Measurements from ENCODE around the gene KCNJ9. TPM values are rescaled to one million over a fixed set of nuclear protein-coding genes. Genes with fewer than 3 reads are reported as not detected.
"Not testable (repeated sequence)": the region's sequence is repeated elsewhere in the genome, so short reads cannot be mapped to it uniquely, and the experiment has no call there.

KCNJ9 gene
- total RNA-seq, 3 donors from 2014 or later = not detected

DNA sequence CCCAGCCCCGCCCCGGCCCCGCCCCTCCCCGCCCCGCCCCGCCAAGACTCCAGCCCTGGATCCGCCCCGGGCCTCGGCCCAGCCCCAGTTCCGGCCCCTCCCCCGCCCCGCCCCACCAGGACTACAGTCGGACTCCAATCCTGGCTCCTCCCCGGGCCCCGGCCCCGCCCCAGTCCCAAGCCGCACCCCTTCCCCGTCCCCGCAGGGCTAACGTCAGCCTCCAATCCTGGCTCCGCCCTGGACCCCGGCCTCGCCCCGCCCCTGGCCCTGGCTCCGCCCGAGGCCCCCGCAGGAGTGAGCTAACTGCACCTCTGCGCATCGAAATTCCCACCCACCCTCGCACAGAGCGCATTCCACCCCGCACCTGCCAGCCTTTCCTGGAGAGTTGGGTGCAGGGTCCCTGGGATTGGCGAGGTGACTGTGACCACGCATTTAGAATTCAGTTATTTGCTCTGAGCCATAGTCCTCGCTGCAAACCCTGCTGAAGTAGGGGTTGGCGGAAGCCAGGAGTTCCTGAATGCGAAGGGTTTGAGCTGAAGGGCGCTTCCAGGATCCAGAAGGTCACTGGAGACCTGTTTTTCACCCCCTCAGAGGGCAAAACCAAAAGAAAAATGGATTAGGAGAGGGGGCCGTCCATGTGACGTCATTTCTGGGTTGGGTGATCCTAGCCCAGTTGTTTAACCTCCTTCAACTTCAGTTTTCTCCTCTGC, 17.7 kb downstream of the KCNJ9 start:
- ATAC-seq = peak; percentile 90 to 91
- peaks cover 61% of the 10 kb centered on the region for H3K4me1 Mint-ChIP-seq (ENCODE audit: low read depth)
- H3K27me3 Mint-ChIP-seq (ENCODE audit: low read depth) = no peaks in the 10 kb centered on the region
- H3K9me3 Mint-ChIP-seq = no peaks in the 10 kb centered on the region
- peak; percentile 99 for DNase-seq
- peak overlapping the region; percentile 73 for H3K4me3 Mint-ChIP-seq
- peaks cover 5% of the 10 kb centered on the region for H3K36me3 Mint-ChIP-seq (ENCODE audit: insufficient read depth)

DNA sequence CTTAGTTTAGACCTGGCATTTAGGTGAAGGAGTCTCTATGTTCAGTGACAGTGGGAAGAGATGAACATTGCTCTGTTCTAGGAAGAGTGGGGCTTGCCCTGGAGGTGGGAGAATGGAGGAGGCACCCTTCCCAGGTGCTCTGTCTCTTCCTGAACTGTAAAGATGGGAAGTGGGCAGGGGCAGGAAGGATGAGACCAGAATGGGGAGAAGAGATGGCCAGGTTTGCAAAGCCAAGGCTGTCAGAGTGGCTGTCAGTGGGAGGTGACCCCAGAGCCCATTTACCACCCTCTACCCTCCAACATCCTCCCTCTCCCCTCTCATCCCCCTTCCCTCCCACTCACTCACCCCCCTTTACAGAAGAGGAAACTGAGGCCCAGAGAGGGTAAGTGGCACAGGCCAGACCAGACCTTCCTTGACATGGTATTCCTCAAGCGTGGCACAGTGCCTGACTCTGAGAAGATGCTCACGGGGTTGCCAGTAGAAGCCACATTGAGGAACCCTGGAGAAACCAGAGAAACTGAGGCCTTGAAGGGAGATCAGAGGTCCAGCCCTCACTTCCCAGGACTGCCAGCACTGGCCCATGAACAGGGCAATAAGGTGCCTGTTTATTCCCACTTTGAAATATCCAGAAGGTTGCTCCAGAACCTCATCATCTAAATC, 18.5 kb downstream of the KCNJ9 start:
- ATAC-seq = no peak
- Mint-ChIP-seq H3K4me3 (peak overlapping the region; percentile 73), H3K4me1 (ENCODE audit: low read depth) (peaks cover 58% of the 10 kb centered on the region), H3K27me3 (ENCODE audit: low read depth) (no peaks in the 10 kb centered on the region), H3K9me3 (no peaks in the 10 kb centered on the region), H3K36me3 (ENCODE audit: insufficient read depth) (no peaks in the 10 kb centered on the region)
- no peak for DNase-seq

DNA sequence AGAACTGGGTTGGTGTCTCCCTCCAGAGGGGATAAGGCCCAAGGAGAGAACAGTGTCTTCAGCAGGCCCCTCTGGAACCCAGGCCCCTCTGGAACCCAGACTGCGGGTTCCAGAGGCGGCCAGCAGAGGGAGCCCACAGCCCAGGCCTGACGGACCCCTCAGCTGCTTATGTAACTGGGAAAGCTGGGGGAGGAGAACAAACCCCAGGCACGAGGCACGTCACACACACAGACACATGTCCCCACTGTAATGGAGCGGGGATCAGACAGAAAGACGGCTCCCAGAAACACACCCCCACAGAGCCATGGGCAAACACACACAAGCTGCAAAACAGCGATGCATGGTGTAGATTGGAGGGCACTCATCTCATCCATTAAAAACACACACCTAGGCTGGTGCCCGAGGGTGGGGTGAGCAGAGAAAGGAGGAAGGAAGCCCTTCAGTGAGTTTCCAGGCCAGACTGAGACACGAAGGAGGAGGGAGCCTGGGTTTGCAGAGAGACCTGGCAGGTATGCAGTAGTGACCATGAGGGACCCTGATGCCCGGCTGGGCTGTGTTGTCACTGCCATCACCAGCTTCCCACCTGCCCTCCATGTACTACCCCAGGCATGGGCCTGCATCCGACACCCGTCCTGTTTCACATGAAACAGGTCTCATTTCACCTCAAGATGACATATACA, 19.8 kb downstream of the KCNJ9 start:
- H3K4me3 Mint-ChIP-seq = no peak overlapping the region
- no peaks in the 10 kb centered on the region for H3K27me3 Mint-ChIP-seq (ENCODE audit: low read depth)
- no peaks in the 10 kb centered on the region for H3K9me3 Mint-ChIP-seq
- DNase-seq (peak; percentile 70), ATAC-seq (peak; percentile 15 to 20)
- no peaks in the 10 kb centered on the region for H3K36me3 Mint-ChIP-seq (ENCODE audit: insufficient read depth)
- peaks cover 49% of the 10 kb centered on the region for H3K4me1 Mint-ChIP-seq (ENCODE audit: low read depth)

DNA sequence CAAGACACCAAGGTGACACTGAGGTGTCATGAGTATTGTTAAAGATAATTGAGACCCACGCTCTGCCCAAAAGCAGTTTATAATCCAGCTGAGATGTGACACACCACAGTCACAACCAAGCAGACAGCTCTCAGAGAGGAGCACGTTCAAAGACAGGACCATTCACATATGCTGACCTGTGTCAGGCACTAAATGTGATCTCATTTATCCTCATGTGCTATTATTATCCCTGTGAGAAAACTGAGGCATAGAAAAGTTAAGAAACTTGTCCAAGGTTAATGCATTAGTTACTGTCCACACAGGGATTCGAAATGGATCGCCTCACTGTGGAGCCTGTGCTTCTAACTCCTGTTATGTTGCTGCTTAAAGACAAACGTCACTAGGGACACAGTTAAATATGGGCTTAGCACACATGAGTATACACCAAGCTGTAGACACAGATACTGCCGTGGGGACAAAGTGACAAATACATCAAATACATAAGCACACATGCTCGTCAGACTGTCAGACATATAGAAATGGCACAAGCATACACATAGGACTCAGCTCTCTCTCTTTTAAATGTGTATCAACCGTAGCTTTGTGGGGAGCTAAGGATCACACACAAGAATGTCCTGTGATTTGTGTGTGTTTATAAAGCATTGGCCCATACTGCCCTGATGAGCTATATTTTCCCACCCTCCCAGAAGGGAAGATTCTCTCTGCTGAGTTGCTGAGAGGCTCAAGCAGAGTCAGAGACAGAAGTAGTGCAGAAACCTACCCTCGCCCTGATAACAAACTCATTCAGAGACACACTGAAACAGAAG, 20.6 kb downstream of the KCNJ9 start:
- ATAC-seq = no peak

DNA sequence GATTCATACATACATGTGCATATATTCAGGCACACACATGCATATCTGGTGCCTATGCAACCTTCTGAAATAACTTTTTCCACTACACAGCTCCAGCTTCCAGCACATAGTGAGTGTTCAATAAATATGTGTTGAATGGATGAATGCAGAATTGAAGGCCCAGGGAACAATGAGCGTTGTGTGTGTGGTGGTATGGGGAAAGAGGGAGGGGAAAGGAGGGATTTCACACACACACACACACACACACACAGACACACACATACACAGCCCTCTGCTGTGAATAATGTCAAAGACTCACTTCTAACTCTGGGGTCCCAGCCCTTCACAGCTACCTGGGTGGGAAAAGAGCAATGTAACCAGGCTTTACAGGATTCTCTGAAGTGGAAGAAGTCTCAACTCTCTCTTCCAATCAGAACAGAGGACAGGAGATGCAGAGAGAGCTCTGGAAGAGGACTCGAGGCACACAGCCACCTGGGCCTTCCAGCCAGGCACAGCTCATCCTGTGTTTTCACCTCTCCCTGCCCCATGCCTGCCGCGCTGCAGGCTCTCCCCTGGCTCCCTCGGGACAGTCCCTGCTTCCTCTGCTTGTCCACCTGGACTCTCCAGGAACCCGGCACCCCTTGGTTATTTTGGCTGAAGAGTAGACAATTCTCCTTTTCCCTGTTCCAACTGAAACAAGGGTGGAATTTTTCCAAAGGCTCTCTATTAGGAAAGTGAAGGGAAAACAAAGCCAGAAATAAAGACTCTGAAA, 22.5 kb downstream of the KCNJ9 start:
- no peaks in the 10 kb centered on the region for H3K27me3 Mint-ChIP-seq (ENCODE audit: low read depth)
- H3K4me1 Mint-ChIP-seq (ENCODE audit: low read depth) = peaks cover 31% of the 10 kb centered on the region
- H3K9me3 Mint-ChIP-seq = no peaks in the 10 kb centered on the region
- no peak for DNase-seq
- H3K4me3 Mint-ChIP-seq = no peak overlapping the region
- no peak for ATAC-seq
- H3K36me3 Mint-ChIP-seq (ENCODE audit: insufficient read depth) = no peaks in the 10 kb centered on the region

More for the DNA sequence above, 20.6 kb downstream of the KCNJ9 start:
- no peaks in the 10 kb centered on the region for H3K36me3 Mint-ChIP-seq (ENCODE audit: insufficient read depth)
- H3K4me3 Mint-ChIP-seq = no peak overlapping the region
- peaks cover 42% of the 10 kb centered on the region for H3K4me1 Mint-ChIP-seq (ENCODE audit: low read depth)
- H3K9me3 Mint-ChIP-seq = no peaks in the 10 kb centered on the region
- DNase-seq = no peak
- H3K27me3 Mint-ChIP-seq (ENCODE audit: low read depth) = no peaks in the 10 kb centered on the region

DNA sequence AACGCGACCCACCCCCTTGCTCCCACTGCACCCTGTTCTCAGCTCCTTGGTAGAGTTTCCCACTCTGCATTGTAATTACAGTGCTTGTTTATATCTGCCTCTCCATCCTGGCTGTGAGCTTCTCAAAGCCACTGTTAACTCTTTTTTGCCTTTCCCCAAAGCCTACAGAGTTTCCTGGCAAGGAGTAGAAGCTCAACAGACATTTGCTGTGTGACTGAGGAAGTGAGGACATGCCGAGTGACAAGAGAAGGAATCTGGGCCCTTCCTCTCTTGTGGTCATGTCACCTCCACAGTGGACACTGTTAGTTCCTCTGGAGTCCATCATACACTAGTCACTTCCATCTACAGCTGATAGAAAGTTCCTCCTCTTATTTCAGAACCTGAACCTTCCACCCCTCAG, 23.1 kb downstream of the KCNJ9 start:
- Mint-ChIP-seq H3K9me3 (no peaks in the 10 kb centered on the region), H3K4me3 (no peak overlapping the region), H3K27me3 (ENCODE audit: low read depth) (no peaks in the 10 kb centered on the region), H3K36me3 (ENCODE audit: insufficient read depth) (no peaks in the 10 kb centered on the region), H3K4me1 (ENCODE audit: low read depth) (peaks cover 26% of the 10 kb centered on the region)
- DNase-seq = no peak
- ATAC-seq = no peak

DNA sequence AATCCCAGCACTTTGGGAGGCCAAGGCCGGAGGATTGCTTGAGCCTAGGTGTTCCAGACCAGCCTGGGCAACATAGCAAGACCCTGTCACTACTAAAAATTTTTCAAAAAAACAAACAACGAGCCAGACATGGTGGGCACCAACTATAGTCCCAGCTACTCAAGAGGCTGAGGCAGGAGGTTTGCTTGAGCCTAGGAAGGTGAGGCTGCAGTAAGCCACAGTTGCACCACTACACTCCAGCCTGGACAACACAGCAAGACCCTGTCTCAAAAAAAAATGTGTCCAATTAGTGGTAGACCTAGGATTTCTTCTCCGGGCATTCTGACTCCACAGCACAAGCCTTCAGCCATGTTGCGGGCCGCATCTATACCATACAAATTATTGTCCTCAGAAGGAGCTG, 23.8 kb downstream of the KCNJ9 start:
- peaks cover 21% of the 10 kb centered on the region for H3K4me1 Mint-ChIP-seq (ENCODE audit: low read depth)

DNA sequence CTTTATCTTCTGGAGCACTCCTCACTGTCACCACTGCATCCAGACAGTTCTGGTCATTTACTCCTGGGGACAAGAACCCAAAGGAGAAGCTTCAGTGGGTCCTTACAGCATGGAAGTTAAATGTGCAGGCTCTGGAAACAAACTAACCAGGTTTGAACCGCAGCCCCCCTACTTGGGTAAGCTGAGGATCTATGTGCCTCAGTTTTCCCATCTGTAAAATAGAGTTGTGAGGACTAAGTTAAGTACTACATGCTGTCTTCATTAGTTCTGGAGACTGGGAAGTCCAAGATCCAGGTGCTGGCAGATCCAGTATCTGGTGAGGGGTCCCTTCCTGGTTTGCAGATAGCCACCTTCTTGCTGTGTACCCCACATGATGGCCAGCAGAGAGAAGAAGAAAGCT, 26.2 kb downstream of the KCNJ9 start:
- H3K36me3 Mint-ChIP-seq (ENCODE audit: insufficient read depth) = no peaks in the 10 kb centered on the region

More for the DNA sequence above, 23.8 kb downstream of the KCNJ9 start:
- ATAC-seq (no peak), DNase-seq (no peak)
- Mint-ChIP-seq H3K27me3 (ENCODE audit: low read depth) (no peaks in the 10 kb centered on the region), H3K9me3 (no peaks in the 10 kb centered on the region), H3K36me3 (ENCODE audit: insufficient read depth) (no peaks in the 10 kb centered on the region), H3K4me3 (no peak overlapping the region)

DNA sequence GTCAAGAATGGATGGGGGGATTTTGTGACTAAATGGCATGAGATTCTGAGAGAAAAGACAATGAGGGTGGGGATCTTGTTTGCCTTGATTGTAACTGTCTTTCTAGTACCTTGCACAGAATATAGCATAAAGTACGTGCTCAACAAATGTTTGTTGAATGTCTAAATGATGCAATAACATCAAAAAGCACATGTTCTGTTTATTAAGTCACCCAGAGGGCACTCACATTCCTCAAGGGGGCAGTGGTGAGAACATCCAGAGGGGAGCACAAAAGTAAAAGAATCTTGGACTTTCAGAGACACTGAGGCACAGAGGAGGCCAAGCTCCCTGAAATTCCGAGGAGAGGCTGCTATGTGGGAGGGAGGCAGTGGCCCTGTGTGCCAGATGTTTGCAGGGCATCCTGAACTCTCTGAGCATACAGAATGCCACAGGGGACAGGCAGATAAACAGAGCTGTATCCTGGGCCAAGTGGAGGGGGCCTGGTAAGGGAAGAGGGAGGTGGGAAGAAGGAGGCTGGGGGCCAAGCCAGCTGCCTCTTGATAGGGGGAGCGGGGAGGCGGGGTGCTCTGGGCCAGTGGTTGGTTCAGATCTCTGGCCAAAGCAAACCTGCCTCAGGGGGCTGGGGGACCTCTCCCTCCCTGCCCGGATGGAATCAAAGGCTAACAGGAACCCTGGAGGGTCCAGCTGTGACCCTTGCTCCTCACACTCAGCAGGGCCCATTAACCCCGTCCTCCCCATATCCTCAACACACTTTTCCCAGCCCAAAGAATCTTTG, 27.7 kb downstream of the KCNJ9 start:
- Mint-ChIP-seq H3K4me3 (no peak overlapping the region), H3K9me3 (no peaks in the 10 kb centered on the region), H3K36me3 (ENCODE audit: insufficient read depth) (no peaks in the 10 kb centered on the region), H3K4me1 (ENCODE audit: low read depth) (no peaks in the 10 kb centered on the region), H3K27me3 (ENCODE audit: low read depth) (peaks cover 14% of the 10 kb centered on the region)
- ATAC-seq (peak; percentile 58 to 65), DNase-seq (peak; percentile 19)

More for the DNA sequence above, 26.2 kb downstream of the KCNJ9 start:
- Mint-ChIP-seq H3K4me1 (ENCODE audit: low read depth) (peaks cover 2% of the 10 kb centered on the region), H3K9me3 (no peaks in the 10 kb centered on the region), H3K27me3 (ENCODE audit: low read depth) (peaks cover 11% of the 10 kb centered on the region), H3K4me3 (no peak overlapping the region)
- ATAC-seq (no peak), DNase-seq (no peak)

DNA sequence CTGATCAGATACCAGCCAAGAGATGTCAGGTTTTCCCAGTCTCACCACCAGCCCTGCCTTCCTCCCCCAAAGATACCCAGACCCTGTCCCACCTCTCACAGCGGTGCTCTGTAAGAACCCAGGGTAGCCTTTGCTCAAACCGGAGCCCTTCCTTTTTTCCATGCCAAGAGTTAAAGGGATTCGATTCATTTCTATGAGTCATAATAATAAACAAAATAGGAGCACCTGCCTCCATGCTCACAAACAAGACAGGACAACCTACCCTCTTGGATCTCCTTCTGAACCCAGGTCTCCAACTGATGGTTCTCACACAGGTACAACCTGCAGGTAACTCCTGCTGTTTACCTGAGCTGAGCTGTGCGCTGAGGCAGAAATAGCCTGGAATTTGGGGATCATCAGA, 28.3 kb downstream of the KCNJ9 start:
- Mint-ChIP-seq H3K4me1 (ENCODE audit: low read depth) (no peaks in the 10 kb centered on the region), H3K4me3 (no peak overlapping the region), H3K9me3 (no peaks in the 10 kb centered on the region), H3K27me3 (ENCODE audit: low read depth) (peaks cover 16% of the 10 kb centered on the region), H3K36me3 (ENCODE audit: insufficient read depth) (no peaks in the 10 kb centered on the region)
- DNase-seq = no peak
- ATAC-seq = no peak

DNA sequence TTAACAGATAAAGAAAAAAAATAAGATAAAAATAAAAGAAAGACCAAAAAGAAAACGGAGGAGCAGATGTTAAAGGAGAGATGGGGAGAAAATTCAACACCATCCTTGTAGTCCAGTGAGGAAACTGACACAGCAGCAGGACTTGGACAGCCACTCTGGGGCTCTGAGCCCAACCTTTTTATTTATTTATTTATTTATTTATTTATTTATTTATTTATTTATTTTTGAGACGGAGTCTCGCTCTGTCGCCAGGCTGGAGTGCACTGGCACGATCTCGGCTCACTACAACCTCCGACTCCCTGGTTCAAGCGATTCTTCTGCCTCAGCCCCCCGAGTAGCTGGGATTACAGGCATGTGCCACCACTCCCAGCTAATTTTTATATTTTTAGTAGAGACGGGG, 30.1 kb downstream of the KCNJ9 start:
- H3K4me1 Mint-ChIP-seq (ENCODE audit: low read depth); H3K9me3 Mint-ChIP-seq; H3K36me3 Mint-ChIP-seq (ENCODE audit: insufficient read depth); DNase-seq; ATAC-seq; H3K4me3 Mint-ChIP-seq: not testable (repeated sequence)
- H3K27me3 Mint-ChIP-seq (ENCODE audit: low read depth) = peaks cover 25% of the 10 kb centered on the region

DNA sequence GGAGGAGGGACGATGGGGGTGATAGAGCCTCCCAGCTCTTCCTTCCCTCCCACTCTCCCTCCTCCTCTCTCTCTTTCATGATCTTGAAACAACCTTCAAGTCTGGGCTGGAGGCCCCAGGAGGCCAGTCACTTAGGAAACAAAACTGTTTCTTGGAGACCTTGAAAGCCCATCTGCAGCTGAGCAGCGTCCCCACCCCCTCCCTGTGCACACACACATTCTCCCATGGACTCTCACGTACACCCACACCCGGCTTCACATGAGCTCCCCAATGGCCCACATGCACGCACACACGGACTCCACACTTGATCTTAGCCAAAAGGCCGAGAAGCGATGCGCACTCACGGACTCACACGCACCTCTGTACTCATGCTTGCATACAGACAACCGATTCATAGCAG, 31.0 kb downstream of the KCNJ9 start:
- Mint-ChIP-seq H3K36me3 (ENCODE audit: insufficient read depth) (no peaks in the 10 kb centered on the region), H3K27me3 (ENCODE audit: low read depth) (peaks cover 31% of the 10 kb centered on the region), H3K4me3 (no peak overlapping the region), H3K4me1 (ENCODE audit: low read depth) (no peaks in the 10 kb centered on the region), H3K9me3 (no peaks in the 10 kb centered on the region)
- ATAC-seq (no peak), DNase-seq (no peak)

DNA sequence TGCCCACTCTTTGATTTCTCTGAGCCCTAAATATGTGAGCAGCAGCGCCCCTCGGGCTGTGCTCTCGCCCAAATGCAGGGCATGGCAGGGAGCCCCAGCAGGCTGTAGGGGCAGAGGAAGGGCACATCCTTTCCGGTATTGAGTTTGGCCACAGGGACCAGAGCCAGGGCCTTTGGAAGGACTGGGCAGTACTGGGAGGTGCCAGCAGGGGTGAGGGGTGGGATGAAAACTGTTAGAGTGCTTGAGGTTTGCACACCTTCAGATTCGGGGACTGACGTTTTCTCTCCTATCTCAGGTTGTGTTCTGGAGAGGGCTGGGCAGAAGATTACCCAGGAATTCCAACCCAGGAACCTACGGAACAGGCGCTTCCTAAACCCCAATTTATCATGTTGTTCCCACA, 32.1 kb downstream of the KCNJ9 start:
- Mint-ChIP-seq H3K4me1 (ENCODE audit: low read depth) (no peaks in the 10 kb centered on the region), H3K4me3 (no peak overlapping the region), H3K27me3 (ENCODE audit: low read depth) (peaks cover 31% of the 10 kb centered on the region), H3K36me3 (ENCODE audit: insufficient read depth) (no peaks in the 10 kb centered on the region), H3K9me3 (no peaks in the 10 kb centered on the region)
- DNase-seq (no peak), ATAC-seq (no peak)
